WERI-Rb-1 (cell line): Measurements from ENCODE around the gene ARAF.

ENCODE experiments used
- DNase-seq: peaks from one replicate; pipeline ENCODE4 v3.0.0-alpha.2; 2020
- H3K27ac ChIP-seq: fragments of 250-450 bp; sonication (Bioruptor Pico); 2 replicates; pipeline ENCODE4 v1.5.1; 2020; ENCODE audit warnings: mild to moderate bottlenecking, moderate library complexity
- H3K27me3 ChIP-seq: fragments of 250-450 bp; sonication (Bioruptor Pico); 2 replicates; pipeline ENCODE4 v1.5.1; 2021; ENCODE audit warnings: mild to moderate bottlenecking, low read depth, moderate library complexity; ENCODE audit not compliant: insufficient read depth, severe bottlenecking
- H3K36me3 ChIP-seq: fragments of 250-450 bp; sonication (Bioruptor Pico); 2 replicates; pipeline ENCODE4 v1.5.1; 2020; ENCODE audit warnings: mild to moderate bottlenecking, moderate library complexity
- H3K4me3 ChIP-seq: 2 replicates; pipeline ENCODE4 v1.5.1; 2011; ENCODE audit warnings: low read depth, mild to moderate bottlenecking, control low read depth, low read length
- H3K9me3 ChIP-seq: fragments of 250-450 bp; sonication (Bioruptor Pico); 2 replicates; pipeline ENCODE4 v1.5.1; 2021; ENCODE audit warnings: mild to moderate bottlenecking, moderate library complexity; ENCODE audit not compliant: severe bottlenecking
- CTCF ChIP-seq: IDR thresholded peaks from 2 replicates; pipeline ENCODE4 v1.5.1; 2011; ENCODE audit warnings: low read depth, mild to moderate bottlenecking, control low read depth, inconsistent platforms, low read length

The ARAF gene

GRCh38 chrX:47584714-47585113 lies 23.7 kb downstream of the ARAF start:
- Histone ChIP-seq H3K36me3 (no peaks in the 10 kb centered on the region), H3K4me3 (no peak overlapping the region), H3K27ac (no peak overlapping the region), H3K27me3 (peaks cover 9% of the 10 kb centered on the region), H3K9me3 (no peaks in the 10 kb centered on the region)
- TF ChIP-seq CTCF: no peak
- DNase-seq: no peak

- Histone ChIP-seq H3K27ac (no peak overlapping the region), H3K27me3 (peaks cover 7% of the 10 kb centered on the region), H3K4me3 (no peak overlapping the region), H3K36me3 (no peaks in the 10 kb centered on the region), H3K9me3 (no peaks in the 10 kb centered on the region)
- no peak for TF ChIP-seq CTCF
- DNase-seq: no peak
Observed at GRCh38 chrX:47585273-47585672, 24.3 kb downstream of the ARAF start.

DNA sequence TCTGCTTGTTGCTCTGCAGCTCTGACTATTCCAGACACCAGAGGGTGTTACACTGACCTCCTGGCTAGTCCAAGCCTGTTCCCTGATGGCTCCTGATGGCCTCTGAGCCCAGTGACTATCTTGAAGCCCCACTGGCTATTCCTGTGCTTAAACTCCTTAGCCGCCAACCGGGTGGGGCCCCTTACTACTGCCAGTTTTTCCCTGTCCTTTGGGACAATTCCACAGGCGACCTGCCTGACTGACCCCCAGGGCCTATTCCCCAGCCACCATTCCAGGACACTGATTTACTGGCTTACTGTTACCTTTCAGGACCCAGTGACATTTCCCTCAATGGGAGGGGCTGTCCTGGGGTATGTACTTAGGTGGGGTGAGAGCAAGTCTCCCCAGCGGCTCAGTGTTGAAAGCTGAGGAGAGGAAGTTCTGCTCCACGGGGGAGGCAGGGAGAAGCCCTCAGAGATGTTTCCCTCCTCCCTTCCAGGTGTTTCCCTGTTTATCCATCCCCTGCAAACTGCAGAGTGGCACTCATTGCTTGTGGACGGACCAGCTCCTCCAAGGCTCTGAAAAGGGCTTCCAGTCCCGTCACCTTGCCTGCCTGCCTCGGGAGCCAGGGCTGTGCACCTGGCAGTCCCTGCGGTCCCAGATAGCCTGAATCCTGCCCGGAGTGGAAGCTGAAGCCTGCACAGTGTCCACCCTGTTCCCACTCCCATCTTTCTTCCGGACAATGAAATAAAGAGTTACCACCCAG lies 25.2 kb downstream of the ARAF start:
- Histone ChIP-seq H3K36me3 (no peaks in the 10 kb centered on the region), H3K27me3 (peaks cover 9% of the 10 kb centered on the region), H3K27ac (no peak overlapping the region), H3K9me3 (no peaks in the 10 kb centered on the region), H3K4me3 (no peak overlapping the region)
- no peak for DNase-seq
- no peak for TF ChIP-seq CTCF

GRCh38 chrX:47587091-47587891 lies 26.3 kb downstream of the ARAF start:
- no peak for TF ChIP-seq CTCF
- no peak for DNase-seq
- Histone ChIP-seq H3K27ac (no peak overlapping the region), H3K9me3 (no peaks in the 10 kb centered on the region), H3K27me3 (peaks cover 2% of the 10 kb centered on the region), H3K4me3 (no peak overlapping the region), H3K36me3 (no peaks in the 10 kb centered on the region)

- no peak for DNase-seq
- Histone ChIP-seq H3K27me3 (peaks cover 2% of the 10 kb centered on the region), H3K27ac (no peak overlapping the region), H3K9me3 (no peaks in the 10 kb centered on the region), H3K4me3 (no peak overlapping the region), H3K36me3 (no peaks in the 10 kb centered on the region)
- TF ChIP-seq CTCF: no peak
Observed at GRCh38 chrX:47587906-47588735, 27.1 kb downstream of the ARAF start.
